ENCODE measurements around the gene CATSPERB.

Gene CATSPERB

DNA sequence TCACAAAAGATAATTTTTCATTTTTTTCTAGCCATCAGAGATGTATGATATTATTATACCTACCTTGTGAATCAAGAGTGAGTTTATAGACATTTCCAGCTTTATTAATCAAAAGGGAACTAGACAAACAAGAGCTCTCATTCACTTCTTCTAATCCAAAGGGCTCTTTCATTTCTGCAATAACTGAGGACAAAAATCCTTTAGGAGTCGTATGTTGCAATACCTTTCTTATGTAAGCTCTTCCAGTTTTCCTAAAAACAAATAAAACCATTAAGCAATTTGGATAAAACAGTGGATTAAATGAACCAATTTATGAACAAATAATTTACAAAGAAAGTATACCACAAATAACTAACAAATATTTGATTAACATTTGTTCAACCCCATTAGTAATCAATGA lies 107.1 kb downstream of the CATSPERB start:
- POLR2A ChIA-PET, result no interaction called here
- CTCF ChIA-PET, result interaction anchor here (2.0 kb wide), 1 partner anchor 13 kb away, joined by 6 read pairs; no protein-coding TSS in a partner anchor
- TF ChIP-seq, protein P1, sequence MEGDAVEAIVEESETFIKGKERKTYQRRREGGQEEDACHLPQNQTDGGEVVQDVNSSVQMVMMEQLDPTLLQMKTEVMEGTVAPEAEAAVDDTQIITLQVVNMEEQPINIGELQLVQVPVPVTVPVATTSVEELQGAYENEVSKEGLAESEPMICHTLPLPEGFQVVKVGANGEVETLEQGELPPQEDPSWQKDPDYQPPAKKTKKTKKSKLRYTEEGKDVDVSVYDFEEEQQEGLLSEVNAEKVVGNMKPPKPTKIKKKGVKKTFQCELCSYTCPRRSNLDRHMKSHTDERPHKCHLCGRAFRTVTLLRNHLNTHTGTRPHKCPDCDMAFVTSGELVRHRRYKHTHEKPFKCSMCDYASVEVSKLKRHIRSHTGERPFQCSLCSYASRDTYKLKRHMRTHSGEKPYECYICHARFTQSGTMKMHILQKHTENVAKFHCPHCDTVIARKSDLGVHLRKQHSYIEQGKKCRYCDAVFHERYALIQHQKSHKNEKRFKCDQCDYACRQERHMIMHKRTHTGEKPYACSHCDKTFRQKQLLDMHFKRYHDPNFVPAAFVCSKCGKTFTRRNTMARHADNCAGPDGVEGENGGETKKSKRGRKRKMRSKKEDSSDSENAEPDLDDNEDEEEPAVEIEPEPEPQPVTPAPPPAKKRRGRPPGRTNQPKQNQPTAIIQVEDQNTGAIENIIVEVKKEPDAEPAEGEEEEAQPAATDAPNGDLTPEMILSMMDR (IDR thresholded peaks at IDR 0.05; ENCODE audit: control extremely low read depth, extremely low read depth, low read depth, missing control alignments), result no peak
- no peak for DNase-seq (ENCODE audit: extremely low spot score)

DNA sequence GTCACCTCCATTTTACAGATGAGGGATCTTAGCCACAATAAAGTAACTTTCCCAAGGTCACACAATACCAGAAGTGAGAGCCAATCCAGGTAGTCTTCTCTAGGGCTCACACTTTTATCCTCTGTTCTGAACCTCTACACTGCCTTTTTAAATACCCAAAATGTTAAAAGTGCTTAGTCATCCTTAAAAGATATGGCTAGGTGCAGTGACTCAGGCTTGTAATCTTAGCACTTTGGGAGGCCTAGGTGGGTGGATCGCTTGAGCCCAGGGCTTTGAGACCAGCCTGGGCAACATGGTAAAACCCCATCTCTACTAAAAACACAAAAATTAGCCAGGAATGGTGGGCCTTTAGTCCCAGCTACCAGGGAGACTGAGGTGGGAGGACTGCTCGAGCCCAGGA lies 117.7 kb downstream of the CATSPERB start:
- POLR2A ChIA-PET, result no interaction called here
- TF ChIP-seq, protein P1 (IDR thresholded peaks at IDR 0.05; ENCODE audit: control extremely low read depth, extremely low read depth, low read depth, missing control alignments), result no peak
- no peak for DNase-seq (ENCODE audit: extremely low spot score)
- CTCF ChIA-PET, result no interaction called here

DNA sequence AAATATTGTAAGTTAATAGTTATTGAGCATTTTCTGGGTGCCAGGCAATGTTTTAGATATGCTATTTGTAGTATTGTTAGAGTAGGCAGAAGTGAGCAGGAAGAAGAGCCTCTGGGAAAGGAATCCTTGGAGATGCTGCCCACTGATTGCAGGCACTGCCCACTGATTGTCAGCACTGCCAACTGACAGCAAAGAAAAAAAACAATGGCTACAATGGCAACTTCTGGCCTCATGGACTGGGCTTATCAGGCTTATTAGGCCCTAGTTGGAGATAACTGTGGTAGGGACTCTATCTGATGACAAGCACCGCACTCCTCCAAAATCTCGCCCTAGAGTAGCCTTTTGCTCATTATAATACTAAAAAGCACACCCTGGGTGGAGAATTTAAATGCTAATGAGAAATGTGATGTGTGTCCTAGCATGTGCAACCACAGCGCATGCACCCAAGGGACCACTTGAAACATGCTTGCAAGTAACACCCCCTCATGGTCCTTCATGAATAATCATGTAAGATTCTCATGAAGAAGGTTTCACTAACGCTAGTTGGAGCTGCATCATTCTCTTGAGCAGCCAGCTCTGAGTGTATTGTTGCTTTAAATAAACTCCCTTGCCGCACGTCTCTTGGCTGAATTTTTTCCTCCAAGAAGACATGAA lies 118.3 kb downstream of the CATSPERB start:
- TF ChIP-seq, protein P1 (IDR thresholded peaks at IDR 0.05; ENCODE audit: control extremely low read depth, extremely low read depth, low read depth, missing control alignments), result no peak
- POLR2A ChIA-PET, result no interaction called here
- CTCF ChIA-PET, result no interaction called here
- DNase-seq (ENCODE audit: extremely low spot score), result no peak

DNA sequence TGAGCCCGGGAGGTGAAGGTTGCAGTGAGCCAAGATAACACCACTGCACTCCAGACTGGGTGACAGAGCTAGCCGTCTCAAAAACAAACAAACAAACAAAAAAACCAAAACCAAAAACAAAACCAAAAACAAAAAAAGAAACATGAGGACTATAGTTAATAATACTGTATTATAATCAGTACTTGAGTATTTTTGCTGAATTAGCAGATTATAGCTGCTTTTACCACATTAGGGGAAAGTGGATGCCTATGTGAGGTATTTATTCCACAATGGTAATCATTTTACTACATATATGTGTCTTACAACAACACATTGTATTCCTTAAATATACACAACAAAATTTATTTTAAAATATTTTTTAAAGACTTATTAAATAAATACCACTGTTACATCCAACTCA lies 120.4 kb downstream of the CATSPERB start:
- ChIA-PET CTCF (interaction anchor here (1.3 kb wide), 1 partner anchor 13 kb away, joined by 6 read pairs; no protein-coding TSS in a partner anchor), POLR2A (no interaction called here)
- TF ChIP-seq, protein P1 (IDR thresholded peaks at IDR 0.05; ENCODE audit: control extremely low read depth, extremely low read depth, low read depth, missing control alignments), result no peak
- DNase-seq (ENCODE audit: extremely low spot score), result no peak

DNA sequence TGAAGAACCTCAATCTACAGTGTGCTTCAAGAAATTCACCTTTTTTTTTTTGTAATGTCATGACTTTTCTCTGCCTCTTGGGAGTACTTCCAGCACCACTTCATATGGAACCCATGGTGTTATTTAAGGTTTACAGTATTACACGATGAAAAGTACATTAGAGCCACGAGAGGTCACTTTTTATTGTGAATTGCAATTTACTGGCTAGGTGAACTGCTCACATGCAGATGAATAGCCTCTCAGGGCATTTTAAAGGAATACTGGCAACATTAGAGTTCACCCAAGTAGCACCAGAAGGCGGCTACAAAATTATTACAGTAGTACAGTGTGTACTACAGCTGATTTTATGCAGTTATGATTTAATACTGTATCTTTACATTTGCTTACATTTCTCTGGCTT lies 122.7 kb downstream of the CATSPERB start:
- TF ChIP-seq, protein P1 (IDR thresholded peaks at IDR 0.05; ENCODE audit: control extremely low read depth, extremely low read depth, low read depth, missing control alignments), result no peak
- CTCF ChIA-PET, result no interaction called here
- POLR2A ChIA-PET, result no interaction called here
- DNase-seq (ENCODE audit: extremely low spot score), result no peak

DNA sequence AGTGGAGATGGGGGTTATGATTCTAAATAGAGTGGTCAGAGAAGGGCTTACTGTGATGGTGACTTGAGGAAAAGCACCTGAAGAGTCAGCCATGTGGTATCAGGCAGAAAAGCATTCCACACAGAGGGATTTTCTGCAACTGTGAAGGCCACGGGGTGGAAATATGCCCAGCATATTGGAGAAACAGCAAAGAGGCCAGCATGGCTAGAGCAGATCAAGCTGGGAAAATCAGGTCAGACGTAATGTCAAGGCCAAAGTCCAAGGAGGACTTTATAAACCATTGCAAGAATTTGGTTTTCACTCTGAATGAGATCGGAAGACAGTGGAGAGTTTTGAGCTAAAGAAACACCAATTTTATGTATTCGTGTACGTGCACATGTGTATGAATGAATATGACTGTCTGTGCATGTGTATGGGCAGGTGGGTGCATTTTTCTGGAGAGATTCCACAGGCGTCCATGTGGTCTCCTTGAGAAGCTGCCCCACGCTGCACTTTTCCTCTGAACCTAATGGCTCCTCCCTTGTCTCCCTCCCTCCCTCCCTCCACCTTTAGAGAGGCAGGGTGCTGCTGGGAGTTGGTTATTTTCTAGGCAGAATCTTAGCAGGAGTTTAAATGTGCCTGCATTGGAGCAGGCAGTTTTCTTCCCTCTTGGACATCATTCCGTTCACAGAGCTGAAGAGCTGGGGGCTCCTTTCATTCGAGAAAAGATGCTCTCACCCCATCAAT lies 124.4 kb downstream of the CATSPERB start:
- TF ChIP-seq, protein P1 (IDR thresholded peaks at IDR 0.05; ENCODE audit: control extremely low read depth, extremely low read depth, low read depth, missing control alignments), result no peak
- DNase-seq (ENCODE audit: extremely low spot score), result no peak
- CTCF ChIA-PET, result interaction anchor here (0.8 to 1.6 kb wide), 2 partner anchors 23 to 36 kb away, joined by 3 to 4 read pairs; no protein-coding TSS in a partner anchor
- POLR2A ChIA-PET, result no interaction called here

Data from GM10248 (cell line).